ENCODE data around the gene FAM50A. TPM values are rescaled to one million over a fixed set of nuclear protein-coding genes. Genes with fewer than 3 reads are reported as not detected.

Gene FAM50A
- total RNA-seq, 1 experiment from 2014 or later: 57.4 TPM

DNA sequence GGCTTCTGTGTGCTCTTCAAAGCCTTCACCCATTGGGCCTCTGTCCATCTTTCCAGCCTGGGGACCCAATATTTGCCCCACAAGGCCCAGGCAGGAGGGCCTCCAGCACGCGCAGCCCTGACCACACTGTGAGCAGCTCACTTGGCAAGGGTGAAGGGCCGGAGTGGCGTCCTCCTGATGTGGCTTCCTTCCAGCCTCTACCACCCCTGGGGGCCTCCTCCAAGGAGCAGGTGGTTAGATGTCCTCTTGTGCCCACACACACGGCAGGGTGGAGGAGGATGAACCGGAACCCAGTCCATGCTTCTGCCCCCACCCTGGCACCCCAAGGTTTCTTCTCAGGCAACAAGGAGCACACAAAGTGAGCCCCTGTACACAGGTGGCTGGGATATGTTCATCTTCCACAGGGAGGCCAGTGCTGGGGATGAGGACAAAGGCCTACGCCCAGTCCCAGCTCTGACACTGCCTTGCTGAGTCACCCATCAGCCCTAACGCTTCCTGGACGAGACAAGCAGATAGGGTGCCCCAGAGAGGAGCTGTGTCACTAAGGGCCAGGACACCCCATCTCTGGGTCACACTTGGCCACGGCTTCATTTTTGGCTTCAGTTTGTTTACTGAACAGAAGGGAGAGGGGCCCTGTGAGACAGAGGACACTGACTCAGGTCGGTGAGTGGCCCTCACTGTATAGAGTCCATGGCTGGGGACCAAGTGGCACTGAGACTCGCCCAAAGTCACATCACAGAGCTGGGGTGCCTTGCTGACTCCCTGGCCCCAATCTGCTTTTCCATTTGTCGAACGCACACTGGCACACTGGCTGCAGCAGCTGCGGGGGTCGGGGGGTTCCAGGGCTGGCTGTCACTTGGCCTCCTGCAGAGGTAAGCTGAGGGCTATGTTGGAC lies 40.6 kb downstream of the FAM50A start:
- peaks cover 3 to 12% of the 10 kb centered on the region in 2 experiments; a peak in 3 of 4 replicates for H3K4me1 Mint-ChIP-seq
- Histone ChIP-seq H3K9me3 (ENCODE audit: control insufficient read depth, low read depth, low read length) (peaks cover 49% of the 10 kb centered on the region), H2BK20ac (ENCODE audit: low read depth, low read length, poor library complexity, severe bottlenecking) (no peak overlapping the region), H3K56ac (ENCODE audit: insufficient read length, low read depth, low read length) (no peak overlapping the region), H2BK15ac (ENCODE audit: low read depth, low read length) (no peak overlapping the region), H4K20me1 (ENCODE audit: control insufficient read depth, insufficient read depth, insufficient read length) (no peaks in the 10 kb centered on the region), H2AK5ac (ENCODE audit: insufficient read length, low read length) (no peak overlapping the region), H3K18ac (ENCODE audit: insufficient read length, low read depth, low read length) (no peak overlapping the region), H3K4ac (ENCODE audit: low read depth, low read length) (no peak overlapping the region), H3K14ac (ENCODE audit: insufficient read depth, low read length) (no peak overlapping the region), H3K27ac (ENCODE audit: insufficient read length, low read depth, low read length) (no peak overlapping the region), H3K23ac (ENCODE audit: insufficient read length, low read depth, low read length) (no peak overlapping the region), H3K79me2 (ENCODE audit: insufficient read depth, low read length) (no peaks in the 10 kb centered on the region), H3K4me2 (ENCODE audit: insufficient read depth, insufficient read length, low read length) (no peak overlapping the region), H3K23me2 (ENCODE audit: insufficient read length, low read depth, low read length, poor library complexity, severe bottlenecking) (peaks cover under 1% of the 10 kb centered on the region), H3T11ph (ENCODE audit: low read length) (no peak overlapping the region), H3K9ac (ENCODE audit: extremely low read depth, insufficient read length, low read length) (no peak overlapping the region), H4K5ac (ENCODE audit: insufficient read length, low read depth, low read length) (no peak overlapping the region), H2BK5ac (ENCODE audit: insufficient read length, low read length) (no peak overlapping the region), H2BK120ac (ENCODE audit: low read depth, low read length, poor library complexity, severe bottlenecking) (no peak overlapping the region), H4K91ac (ENCODE audit: insufficient read length, low read depth, low read length) (no peak overlapping the region), H3K4me1 (ENCODE audit: insufficient read depth, low read length) (no peaks in the 10 kb centered on the region; the same call in 1 of the 2 replicates), H2BK12ac (ENCODE audit: insufficient read length, low read depth, low read length) (no peak overlapping the region), H3K79me1 (ENCODE audit: insufficient read depth, low read depth, low read length, poor library complexity, severe bottlenecking) (no peaks in the 10 kb centered on the region), H3K27me3 (ENCODE audit: insufficient read depth, low read length) (no peaks in the 10 kb centered on the region), H2AFZ (ENCODE audit: low read length) (no peak overlapping the region), H4K8ac (replicated peaks; ENCODE audit: insufficient read length, low read depth, low read length) (no peak overlapping the region)
- H3K27me3 Mint-ChIP-seq (ENCODE audit: low read depth): peaks cover 8% of the 10 kb centered on the region
- peaks cover 3 to 28% (median 22%) of the 10 kb centered on the region in 3 experiments for H3K36me3 Mint-ChIP-seq (ENCODE audit: insufficient read depth in 1 of 3, low read depth in 3 of 3)
- no peak overlapping the region for H3K4me3 Mint-ChIP-seq
- peaks cover 71 to 81% of the 10 kb centered on the region in 2 experiments for H3K9me3 Mint-ChIP-seq
- no peak for DNase-seq
- TF ChIP-seq, protein P1, sequence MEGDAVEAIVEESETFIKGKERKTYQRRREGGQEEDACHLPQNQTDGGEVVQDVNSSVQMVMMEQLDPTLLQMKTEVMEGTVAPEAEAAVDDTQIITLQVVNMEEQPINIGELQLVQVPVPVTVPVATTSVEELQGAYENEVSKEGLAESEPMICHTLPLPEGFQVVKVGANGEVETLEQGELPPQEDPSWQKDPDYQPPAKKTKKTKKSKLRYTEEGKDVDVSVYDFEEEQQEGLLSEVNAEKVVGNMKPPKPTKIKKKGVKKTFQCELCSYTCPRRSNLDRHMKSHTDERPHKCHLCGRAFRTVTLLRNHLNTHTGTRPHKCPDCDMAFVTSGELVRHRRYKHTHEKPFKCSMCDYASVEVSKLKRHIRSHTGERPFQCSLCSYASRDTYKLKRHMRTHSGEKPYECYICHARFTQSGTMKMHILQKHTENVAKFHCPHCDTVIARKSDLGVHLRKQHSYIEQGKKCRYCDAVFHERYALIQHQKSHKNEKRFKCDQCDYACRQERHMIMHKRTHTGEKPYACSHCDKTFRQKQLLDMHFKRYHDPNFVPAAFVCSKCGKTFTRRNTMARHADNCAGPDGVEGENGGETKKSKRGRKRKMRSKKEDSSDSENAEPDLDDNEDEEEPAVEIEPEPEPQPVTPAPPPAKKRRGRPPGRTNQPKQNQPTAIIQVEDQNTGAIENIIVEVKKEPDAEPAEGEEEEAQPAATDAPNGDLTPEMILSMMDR (conservative IDR thresholded peaks at IDR 0.05): no peak
- no peak overlapping the region for H3K27ac Mint-ChIP-seq
- WGBS (ENCODE audit: extremely low coverage, insufficient read length, low lambda C conversion rate): no CpG with 5 or more reads among the region's 16 CpGs
